T-helper 2 cell (primary cell): ENCODE results near the gene XPOT.

Experiments used
- DNase-seq, 5 experiments: peaks; one replicate each; pipeline versions ENCODE4 v3.0.0 to v3.0.0-alpha.2; 2012 to 2022

The XPOT gene

GRCh38 chr12:64469455-64470142 is 65.4 kb downstream of the XPOT start:
- no peak for DNase-seq

DNA sequence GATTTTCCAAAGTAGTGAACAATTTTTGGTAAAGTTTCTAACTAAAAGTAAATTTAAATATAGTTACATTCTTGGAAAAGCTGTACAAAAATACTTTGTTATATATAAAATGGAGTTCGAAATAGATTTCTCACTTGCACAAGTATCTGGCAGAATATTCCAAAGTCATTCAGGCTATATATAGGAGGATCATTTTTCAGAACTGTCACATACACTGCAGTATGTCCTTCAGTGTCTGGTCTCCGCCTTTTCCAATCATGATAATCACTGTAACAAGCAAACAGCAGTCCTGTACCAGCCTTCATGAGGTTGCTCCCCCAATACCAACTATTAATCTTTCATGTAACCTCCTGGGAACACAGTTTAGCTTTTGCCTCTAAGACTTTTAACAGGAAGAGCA is 66.3 kb downstream of the XPOT start:
- DNase-seq: no peak

DNA sequence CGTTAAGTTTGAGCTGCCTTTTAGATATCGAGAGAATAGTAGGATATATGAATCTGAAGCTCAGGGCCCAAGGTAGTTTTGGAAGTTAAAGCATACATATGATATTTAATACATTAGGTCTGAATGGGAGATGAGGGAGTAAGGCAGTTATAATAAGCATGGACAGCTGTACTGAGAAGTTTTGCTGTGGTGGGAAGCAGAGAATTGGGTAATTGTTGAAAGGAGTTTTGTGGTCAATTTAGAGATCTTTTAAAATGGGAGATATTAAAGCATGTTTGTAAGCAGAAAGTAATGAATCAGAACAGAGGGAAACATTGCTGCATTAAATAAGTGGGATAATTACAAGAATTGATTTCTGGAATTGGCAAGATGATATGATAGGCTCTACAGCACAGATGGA is 69.0 kb downstream of the XPOT start:
- DNase-seq: no peak

- DNase-seq: no peak
Observed at GRCh38 chr12:64475518-64475917, 71.3 kb downstream of the XPOT start.

GRCh38 chr12:64476844-64477243 is 72.7 kb downstream of the XPOT start:
- DNase-seq: no peak

DNA sequence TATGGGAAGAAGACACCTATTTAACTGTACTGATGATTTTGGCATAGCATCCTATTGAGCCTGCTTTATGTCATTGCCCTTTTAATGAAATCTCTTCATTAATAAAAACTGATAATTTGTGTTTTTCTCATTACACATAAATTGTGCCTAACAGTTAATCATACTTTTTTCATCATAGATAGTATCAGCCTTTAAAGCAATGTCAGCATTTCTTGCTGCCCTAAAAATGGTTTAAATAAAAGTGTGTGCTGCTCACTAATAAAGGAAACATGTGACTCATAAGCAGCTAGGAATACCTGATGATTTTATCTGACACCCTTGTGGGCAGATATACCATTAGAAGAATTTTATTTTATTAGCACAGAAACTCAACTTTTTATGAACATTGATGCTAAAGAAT is 74.5 kb downstream of the XPOT start:
- no peak for DNase-seq

DNA sequence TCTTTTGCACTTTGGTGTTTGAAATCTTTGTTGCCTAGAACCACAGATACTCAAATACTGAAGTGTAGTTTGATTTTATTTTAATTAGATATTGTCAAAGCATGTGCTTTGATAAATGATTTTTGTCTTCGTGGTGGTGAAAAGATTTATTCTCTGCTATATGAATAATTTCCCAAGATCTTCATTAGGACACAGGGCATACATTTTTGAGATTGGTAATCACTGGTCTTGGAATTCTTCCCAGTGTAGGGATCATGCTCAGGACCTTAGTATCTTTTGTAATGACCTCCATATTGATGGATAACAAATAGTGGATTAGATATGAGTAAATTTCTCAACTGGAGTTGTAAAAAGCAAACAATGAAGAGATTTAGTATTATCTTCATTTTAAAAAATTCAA is 76.0 kb downstream of the XPOT start:
- no peak for DNase-seq

DNA sequence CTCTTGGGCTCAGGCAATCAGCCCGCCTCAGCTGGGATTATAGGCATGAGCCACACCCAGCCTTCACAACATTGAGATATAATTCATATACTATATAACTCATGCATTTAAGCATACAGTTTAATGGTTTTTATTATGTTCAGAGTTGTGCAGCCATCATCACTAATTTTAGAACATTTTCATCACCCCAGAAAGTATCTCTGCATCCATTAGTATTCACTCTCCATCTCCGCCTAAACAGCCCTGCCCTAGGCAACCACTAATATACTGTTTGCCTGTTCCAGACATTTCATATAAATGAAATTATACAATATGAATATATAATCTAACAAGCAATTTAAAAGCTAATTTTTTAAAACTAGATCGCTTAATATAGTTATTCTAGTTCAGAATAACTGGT is 82.5 kb downstream of the XPOT start:
- DNase-seq: no peak

DNA sequence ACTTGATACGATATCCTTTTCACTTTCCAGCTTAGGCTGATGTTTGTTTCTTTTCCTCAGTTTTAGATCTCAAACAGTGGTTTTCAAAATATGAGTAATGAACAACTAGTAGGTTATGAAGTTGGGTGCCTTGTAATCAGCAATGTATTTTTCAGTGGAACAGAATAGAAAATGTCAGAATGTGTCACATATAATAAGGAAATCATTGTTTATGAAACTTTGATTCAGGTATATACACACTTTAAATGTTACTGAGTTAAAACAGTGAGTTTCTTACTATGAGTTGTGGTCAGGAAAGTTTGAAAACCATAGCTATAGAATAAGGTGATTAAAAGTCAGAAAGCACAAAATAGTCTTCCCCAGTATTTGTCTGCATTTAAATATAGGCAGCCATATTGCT is 87.5 kb downstream of the XPOT start:
- peak in 1 of 5 experiments; percentile 9 for DNase-seq

DNA sequence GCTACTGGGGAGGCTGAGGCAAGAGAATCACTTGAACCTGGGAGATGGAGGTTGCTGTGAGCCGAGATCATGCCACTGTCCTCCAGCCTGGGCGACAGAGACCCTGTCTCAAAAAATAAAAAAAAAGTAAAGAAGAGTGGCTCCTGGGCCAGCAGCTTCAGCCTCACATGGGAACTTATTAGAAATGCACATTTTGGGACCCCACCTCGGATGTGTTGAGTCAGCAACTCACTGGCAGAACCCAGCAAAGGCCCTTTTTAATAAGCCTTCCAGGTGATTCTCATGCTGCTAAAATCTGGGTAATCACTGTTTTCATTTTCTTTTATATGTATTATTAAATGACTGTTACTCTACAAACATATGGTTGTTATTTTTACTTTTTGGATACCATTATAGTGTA is 89.3 kb downstream of the XPOT start:
- no peak for DNase-seq

DNA sequence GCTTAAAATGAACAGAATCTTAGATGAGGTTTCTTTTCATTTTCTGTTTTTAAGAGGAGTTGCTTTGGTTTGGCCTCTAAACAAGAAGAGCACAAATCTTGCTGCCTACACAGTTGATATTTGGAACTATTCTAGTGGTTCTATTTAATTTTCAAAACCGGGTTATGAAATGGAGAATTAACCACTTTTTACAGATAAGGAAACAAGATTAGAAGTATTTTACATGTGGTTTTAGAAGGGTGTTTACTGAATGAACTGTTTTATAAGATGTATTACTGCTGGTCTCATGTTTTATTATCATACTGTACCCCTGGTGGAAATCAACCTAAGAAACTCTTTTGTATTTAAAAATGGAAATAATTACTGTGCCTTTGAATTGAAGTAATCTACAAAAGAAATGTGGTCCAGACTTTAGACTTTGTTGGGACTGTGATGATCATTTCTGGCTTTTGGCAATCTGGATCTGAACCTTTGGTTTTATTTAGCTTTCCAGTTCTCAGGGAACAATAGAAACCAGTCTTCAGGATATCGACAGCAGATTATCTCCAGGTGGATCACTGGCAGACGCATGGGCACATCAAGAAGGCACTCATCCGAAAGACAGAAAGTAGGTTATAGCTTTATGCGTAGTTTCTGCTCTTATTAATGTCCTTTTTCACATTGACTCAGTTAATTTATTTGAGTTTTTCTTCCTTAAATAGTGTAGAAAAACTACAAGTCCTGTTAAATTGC is 91.0 kb downstream of the XPOT start:
- peak in 1 of 5 experiments; percentile 67 for DNase-seq

DNA sequence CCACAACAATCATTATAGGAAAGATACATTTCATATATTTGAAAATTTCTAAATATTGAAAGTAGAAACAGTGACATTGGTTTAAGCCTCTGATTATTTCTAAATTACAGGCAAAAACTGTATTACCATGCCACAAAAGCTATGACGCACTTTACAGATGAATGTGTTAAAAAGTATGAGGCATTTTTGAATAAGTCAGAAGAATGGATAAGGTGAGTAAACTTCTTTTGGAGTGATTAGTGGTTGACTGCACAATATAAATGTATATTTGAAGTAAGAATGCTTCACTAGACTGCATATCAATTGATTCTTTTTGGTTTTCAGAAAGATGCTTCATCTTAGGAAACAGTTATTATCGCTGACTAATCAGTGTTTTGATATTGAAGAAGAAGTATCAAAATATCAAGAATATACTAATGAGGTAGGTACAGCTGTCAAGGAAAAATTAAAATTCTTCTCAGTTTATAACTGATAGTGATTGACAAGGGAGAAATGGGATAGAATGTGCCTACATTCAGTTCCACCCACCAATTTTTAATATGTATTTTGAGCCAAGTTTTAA is 92.7 kb downstream of the XPOT start:
- no peak for DNase-seq

- no peak for DNase-seq
Observed at GRCh38 chr12:64497484-64497883, 93.3 kb downstream of the XPOT start.

- no peak for DNase-seq
Observed at GRCh38 chr12:64497903-64498302, 93.7 kb downstream of the XPOT start.

- DNase-seq: no peak
Observed at GRCh38 chr12:64500394-64500793, 96.2 kb downstream of the XPOT start.
